Lung (tissue), 12 donors: Measurements from ENCODE around the gene CALM3. TPM values are rescaled to one million over a fixed set of nuclear protein-coding genes. Genes with fewer than 3 reads are reported as not detected.
A peak's percentile ranks its signal among the peaks of the same experiment; 100 is the strongest.

ENCODE experiments used
- ATAC-seq: fragments of 200-7000 bp; cut with Tn5 transposase; one replicate; pipeline ENCODE4 v1.9.1; 2020; ENCODE audit warnings: moderate number of reproducible peaks; ENCODE audit not compliant: insufficient read depth, low FRiP score
- DNase-seq, 3 donors: peaks; one replicate each; pipeline ENCODE4 v3.0.0-alpha.2; 2013 to 2017
- H3K27ac ChIP-seq, 2 donors: one replicate each; pipeline ENCODE4 v1.5.1; 2013; ENCODE audit warnings: mild to moderate bottlenecking in 2 of 2, moderate library complexity in 2 of 2, control low read depth in 1 of 2, inconsistent platforms in 1 of 2, low read depth in 1 of 2, low read length in 1 of 2
- H3K27me3 ChIP-seq, 3 donors: one replicate each; pipeline ENCODE4 v1.5.1; 2013; ENCODE audit warnings: low read length in 2 of 3; ENCODE audit not compliant: control insufficient read depth in 3 of 3, insufficient read depth in 3 of 3
- H3K36me3 ChIP-seq, 4 donors: one replicate each; pipeline ENCODE4 v1.5.1; 2013; ENCODE audit warnings: low read length in 4 of 4, mild to moderate bottlenecking in 1 of 4, moderate library complexity in 1 of 4; ENCODE audit not compliant: control insufficient read depth in 4 of 4, insufficient read depth in 4 of 4
- H3K4me1 ChIP-seq, 5 donors: one replicate each; pipeline ENCODE4 v1.5.1; 2013; ENCODE audit warnings: low read length in 5 of 5, mild to moderate bottlenecking in 2 of 5, moderate library complexity in 1 of 5; ENCODE audit not compliant: control insufficient read depth in 5 of 5, insufficient read depth in 5 of 5
- H3K4me3 ChIP-seq: one replicate; pipeline ENCODE4 v1.5.1; 2013; ENCODE audit warnings: mild to moderate bottlenecking, control low read depth, moderate library complexity
- H3K9ac ChIP-seq, 2 donors: one replicate each; pipeline ENCODE4 v1.5.1; 2013; ENCODE audit warnings: low read length in 2 of 2, control low read depth in 1 of 2; ENCODE audit not compliant: insufficient read depth in 1 of 2
- H3K9me3 ChIP-seq, 4 donors: one replicate each; pipeline ENCODE4 v1.5.1; 2013; ENCODE audit warnings: low read length in 3 of 4, mild to moderate bottlenecking in 1 of 4, moderate library complexity in 1 of 4; ENCODE audit not compliant: control insufficient read depth in 4 of 4, insufficient read depth in 3 of 4
- WGBS, 2 donors: extraction: QIAGEN DNeasy Blood & Tissue Kit; methylation state at CpG; one replicate each; pipeline ENCODE4 v1.1.7; 2013; 5-methylcytosine and 5-hydroxymethylcytosine counted together
- polyA plus RNA-seq, 2 donors: library from polyadenylated mRNA; stranded (reverse); fragments of 200-250 nt; gene quantifications; one replicate each; pipeline ENCODE4 v1.2.1, GENCODE V29; 2013
- total RNA-seq, 2 donors: library from RNA; depleted of rRNA in 1 of 2; stranded (reverse); fragments of >200 nt in 1 of 2; gene quantifications; one replicate each; pipeline ENCODE4 v1.2.1, GENCODE V29; 2014 to 2021
- TF ChIP-seq, protein P1 (sequence below): IDR thresholded peaks from 2 replicates; pipeline ENCODE4 v1.5.1; 2012; ENCODE audit warnings: mild to moderate bottlenecking; ENCODE audit errors: control extremely low read depth, extremely low read depth
- donor health status: control.
- donor health status: control.
- donor health status: Bipolar disorder and iron deficiency.
- donor health status: healthy.
- donor health status: DM: yes; HTN: yes; CAD: no.

The CALM3 gene
- total and polyA plus RNA-seq, 4 donors = 126 to 202 (median 162) TPM

DNA sequence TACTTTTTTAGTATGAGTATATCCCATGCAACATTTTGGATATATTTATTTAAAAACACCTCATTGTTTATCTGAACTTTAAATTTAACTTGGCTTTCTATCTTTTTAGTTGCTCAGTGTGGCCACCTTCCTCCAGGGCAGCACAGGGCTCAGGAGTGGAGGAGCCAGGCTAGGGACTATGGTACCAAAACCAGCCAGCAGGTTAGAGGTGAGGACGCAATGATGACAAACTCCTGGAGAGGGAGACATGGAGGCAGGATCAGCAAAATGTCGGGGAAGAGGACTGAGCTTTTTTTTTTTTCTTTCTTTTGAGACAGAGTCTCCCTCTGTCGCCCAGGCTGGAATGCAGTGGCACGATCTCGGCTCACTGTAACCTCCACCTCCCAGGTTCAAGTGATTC lies 29.6 kb upstream of the CALM3 start:
- ATAC-seq = no peak
- WGBS, 2 donors = 65 to 72% methylated on average over 5 of the region's 5 CpGs

DNA sequence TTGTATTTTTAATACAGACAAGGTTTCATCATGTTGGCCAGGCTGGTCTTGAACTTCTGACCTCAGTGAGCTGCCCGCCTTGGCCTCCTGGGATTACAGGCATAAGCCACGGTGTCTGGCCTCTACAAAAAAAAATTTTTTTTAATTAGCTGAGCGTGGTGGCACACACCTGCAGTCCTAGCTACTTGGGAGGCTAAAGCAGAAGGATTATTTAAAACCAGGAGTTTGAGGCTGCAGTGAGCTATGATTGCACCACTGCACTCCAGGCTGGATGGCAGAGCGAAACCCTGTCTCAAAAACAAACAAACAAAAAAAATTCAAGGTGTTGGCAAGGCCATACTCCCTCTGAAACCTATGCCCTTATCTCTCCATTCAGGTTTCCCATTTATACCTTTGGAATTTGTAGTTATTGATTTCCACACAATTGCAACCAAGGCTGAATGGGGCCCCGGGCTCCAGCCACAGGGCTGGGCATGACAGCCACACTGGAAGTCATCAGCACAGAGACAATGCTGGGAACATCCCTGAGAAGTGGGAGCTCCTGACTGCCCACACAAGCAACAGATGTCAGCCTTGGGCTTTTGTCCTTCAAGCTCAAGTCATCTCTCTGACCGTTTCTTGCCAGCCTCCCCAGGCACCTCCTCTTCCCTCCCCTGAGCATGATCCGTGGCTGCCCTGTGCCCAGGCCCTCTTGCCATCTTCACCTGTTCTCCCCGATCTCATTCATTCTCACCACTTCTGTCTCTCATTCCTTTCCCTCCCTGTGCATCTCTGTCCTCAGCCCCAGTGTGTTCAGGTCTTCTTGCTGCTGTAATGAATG lies 27.2 kb upstream of the CALM3 start:
- Histone ChIP-seq H3K27me3 (no peaks in the 10 kb centered on the region), H3K27ac (no peak overlapping the region), H3K4me3 (no peak overlapping the region), H3K9ac (no peak overlapping the region), H3K9me3 (no peaks in the 10 kb centered on the region), H3K4me1 (peaks cover 0 to 4% (median 0%) of the 10 kb centered on the region in 5 donors), H3K36me3 (no peaks in the 10 kb centered on the region)
- TF ChIP-seq, protein P1, sequence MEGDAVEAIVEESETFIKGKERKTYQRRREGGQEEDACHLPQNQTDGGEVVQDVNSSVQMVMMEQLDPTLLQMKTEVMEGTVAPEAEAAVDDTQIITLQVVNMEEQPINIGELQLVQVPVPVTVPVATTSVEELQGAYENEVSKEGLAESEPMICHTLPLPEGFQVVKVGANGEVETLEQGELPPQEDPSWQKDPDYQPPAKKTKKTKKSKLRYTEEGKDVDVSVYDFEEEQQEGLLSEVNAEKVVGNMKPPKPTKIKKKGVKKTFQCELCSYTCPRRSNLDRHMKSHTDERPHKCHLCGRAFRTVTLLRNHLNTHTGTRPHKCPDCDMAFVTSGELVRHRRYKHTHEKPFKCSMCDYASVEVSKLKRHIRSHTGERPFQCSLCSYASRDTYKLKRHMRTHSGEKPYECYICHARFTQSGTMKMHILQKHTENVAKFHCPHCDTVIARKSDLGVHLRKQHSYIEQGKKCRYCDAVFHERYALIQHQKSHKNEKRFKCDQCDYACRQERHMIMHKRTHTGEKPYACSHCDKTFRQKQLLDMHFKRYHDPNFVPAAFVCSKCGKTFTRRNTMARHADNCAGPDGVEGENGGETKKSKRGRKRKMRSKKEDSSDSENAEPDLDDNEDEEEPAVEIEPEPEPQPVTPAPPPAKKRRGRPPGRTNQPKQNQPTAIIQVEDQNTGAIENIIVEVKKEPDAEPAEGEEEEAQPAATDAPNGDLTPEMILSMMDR = no peak
- WGBS, 2 donors = 85 to 89% methylated on average over 8 of the region's 8 CpGs
- no peak for ATAC-seq
- DNase-seq = no peak

More for the DNA sequence above, 29.6 kb upstream of the CALM3 start:
- Histone ChIP-seq H3K9ac (no peak overlapping the region), H3K4me3 (no peak overlapping the region), H3K9me3 (no peaks in the 10 kb centered on the region), H3K4me1 (peaks cover 0 to 4% (median 0%) of the 10 kb centered on the region in 5 donors), H3K27me3 (no peaks in the 10 kb centered on the region), H3K27ac (no peak overlapping the region), H3K36me3 (no peaks in the 10 kb centered on the region)
- TF ChIP-seq, protein P1 = no peak
- DNase-seq = peak in 1 of 3 donors; percentile 21

DNA sequence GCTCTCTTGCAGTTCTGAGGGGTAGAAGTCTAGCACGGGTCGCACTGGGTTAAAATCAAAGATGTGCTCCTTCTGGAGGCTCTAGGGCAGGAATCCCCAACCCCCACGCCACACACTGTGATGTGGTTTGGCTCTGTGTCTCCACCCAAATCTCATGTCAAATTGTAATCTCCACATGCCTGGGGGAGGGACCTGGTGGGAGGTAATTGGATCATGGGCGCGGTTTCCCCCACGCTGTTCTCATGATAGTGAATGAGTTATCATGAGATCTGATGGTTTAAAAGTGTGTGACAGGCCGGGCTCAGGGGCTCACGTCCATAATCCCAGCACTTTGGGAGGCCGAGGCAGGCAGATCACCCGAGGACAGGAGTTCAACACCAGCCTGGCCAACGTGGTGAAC lies 26.6 kb upstream of the CALM3 start:
- TF ChIP-seq, protein P1 = no peak
- H3K36me3 ChIP-seq = no peaks in the 10 kb centered on the region
- H3K27ac ChIP-seq = no peak overlapping the region
- DNase-seq (no peak), ATAC-seq (no peak)
- no peak overlapping the region for H3K9ac ChIP-seq
- H3K4me1 ChIP-seq = peaks cover 0 to 4% (median 0%) of the 10 kb centered on the region in 5 donors
- no peak overlapping the region for H3K4me3 ChIP-seq
- H3K27me3 ChIP-seq = no peaks in the 10 kb centered on the region
- 71 to 86% methylated on average over 11 of the region's 11 CpGs for WGBS, 2 donors
- H3K9me3 ChIP-seq = no peaks in the 10 kb centered on the region
